Lung (tissue), 12 donors: Measurements from ENCODE around the gene NDUFS8. TPM values are rescaled to one million over a fixed set of nuclear protein-coding genes. Genes with fewer than 3 reads are reported as not detected.

Experiments
- ATAC-seq: fragments of 200-7000 bp; cut with Tn5 transposase; one replicate; pipeline ENCODE4 v1.9.1; 2020; ENCODE audit warnings: moderate number of reproducible peaks; ENCODE audit not compliant: insufficient read depth, low FRiP score
- DNase-seq, 3 donors: peaks; one replicate each; pipeline ENCODE4 v3.0.0-alpha.2; 2013 to 2017
- H3K27ac ChIP-seq, 2 donors: one replicate each; pipeline ENCODE4 v1.5.1; 2013; ENCODE audit warnings: mild to moderate bottlenecking in 2 of 2, moderate library complexity in 2 of 2, control low read depth in 1 of 2, inconsistent platforms in 1 of 2, low read depth in 1 of 2, low read length in 1 of 2
- H3K27me3 ChIP-seq, 3 donors: one replicate each; pipeline ENCODE4 v1.5.1; 2013; ENCODE audit warnings: low read length in 2 of 3; ENCODE audit not compliant: control insufficient read depth in 3 of 3, insufficient read depth in 3 of 3
- H3K36me3 ChIP-seq, 4 donors: one replicate each; pipeline ENCODE4 v1.5.1; 2013; ENCODE audit warnings: low read length in 4 of 4, mild to moderate bottlenecking in 1 of 4, moderate library complexity in 1 of 4; ENCODE audit not compliant: control insufficient read depth in 4 of 4, insufficient read depth in 4 of 4
- H3K4me1 ChIP-seq, 5 donors: one replicate each; pipeline ENCODE4 v1.5.1; 2013; ENCODE audit warnings: low read length in 5 of 5, mild to moderate bottlenecking in 2 of 5, moderate library complexity in 1 of 5; ENCODE audit not compliant: control insufficient read depth in 5 of 5, insufficient read depth in 5 of 5
- H3K4me3 ChIP-seq: one replicate; pipeline ENCODE4 v1.5.1; 2013; ENCODE audit warnings: mild to moderate bottlenecking, control low read depth, moderate library complexity
- H3K9ac ChIP-seq, 2 donors: one replicate each; pipeline ENCODE4 v1.5.1; 2013; ENCODE audit warnings: low read length in 2 of 2, control low read depth in 1 of 2; ENCODE audit not compliant: insufficient read depth in 1 of 2
- H3K9me3 ChIP-seq, 4 donors: one replicate each; pipeline ENCODE4 v1.5.1; 2013; ENCODE audit warnings: low read length in 3 of 4, mild to moderate bottlenecking in 1 of 4, moderate library complexity in 1 of 4; ENCODE audit not compliant: control insufficient read depth in 4 of 4, insufficient read depth in 3 of 4
- WGBS, 2 donors: extraction: QIAGEN DNeasy Blood & Tissue Kit; methylation state at CpG; one replicate each; pipeline ENCODE4 v1.1.7; 2013; 5-methylcytosine and 5-hydroxymethylcytosine counted together
- polyA plus RNA-seq, 2 donors: library from polyadenylated mRNA; stranded (reverse); fragments of 200-250 nt; gene quantifications; one replicate each; pipeline ENCODE4 v1.2.1, GENCODE V29; 2013
- total RNA-seq, 2 donors: library from RNA; depleted of rRNA in 1 of 2; stranded (reverse); fragments of >200 nt in 1 of 2; gene quantifications; one replicate each; pipeline ENCODE4 v1.2.1, GENCODE V29; 2014 to 2021
- TF ChIP-seq, protein P1 (sequence below): IDR thresholded peaks from 2 replicates; pipeline ENCODE4 v1.5.1; 2012; ENCODE audit warnings: mild to moderate bottlenecking; ENCODE audit errors: control extremely low read depth, extremely low read depth
- donor health status: control.
- donor health status: control.
- donor health status: Bipolar disorder and iron deficiency.
- donor health status: healthy.
- donor health status: DM: yes; HTN: yes; CAD: no.

The NDUFS8 gene
- total and polyA plus RNA-seq, 4 donors, result 57.8 to 180 (median 145) TPM

DNA sequence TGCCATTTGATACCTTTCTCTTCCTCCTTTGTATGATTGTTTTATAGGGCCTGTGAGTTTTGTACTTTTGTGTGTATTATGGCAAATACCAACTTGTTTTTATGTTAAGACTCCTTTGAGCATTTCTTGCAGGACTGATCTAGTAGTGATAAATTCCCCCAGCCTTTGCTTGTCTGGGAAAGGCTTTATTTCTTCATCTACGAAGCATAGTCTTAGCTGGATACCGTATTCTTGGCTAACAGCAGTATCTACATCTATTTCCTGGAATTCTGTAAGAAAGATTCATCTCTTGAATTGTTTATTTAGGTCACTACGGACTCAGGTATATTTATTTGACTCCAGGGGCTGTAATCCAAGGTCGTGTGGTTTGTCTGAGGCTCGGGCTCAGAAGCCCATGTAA, 6.0 kb upstream of the NDUFS8 start:
- peaks cover 0 to 7% (median under 1%) of the 10 kb centered on the region in 4 donors for H3K9me3 ChIP-seq
- no peak overlapping the region for H3K4me3 ChIP-seq
- no peaks in the 10 kb centered on the region for H3K27me3 ChIP-seq
- DNase-seq (no peak), ATAC-seq (no peak)
- H3K4me1 ChIP-seq, result peaks cover 0 to 6% (median 0%) of the 10 kb centered on the region in 5 donors
- peaks cover 0 to 21% (median 10%) of the 10 kb centered on the region in 4 donors for H3K36me3 ChIP-seq
- no peak overlapping the region for H3K9ac ChIP-seq
- TF ChIP-seq, protein P1, sequence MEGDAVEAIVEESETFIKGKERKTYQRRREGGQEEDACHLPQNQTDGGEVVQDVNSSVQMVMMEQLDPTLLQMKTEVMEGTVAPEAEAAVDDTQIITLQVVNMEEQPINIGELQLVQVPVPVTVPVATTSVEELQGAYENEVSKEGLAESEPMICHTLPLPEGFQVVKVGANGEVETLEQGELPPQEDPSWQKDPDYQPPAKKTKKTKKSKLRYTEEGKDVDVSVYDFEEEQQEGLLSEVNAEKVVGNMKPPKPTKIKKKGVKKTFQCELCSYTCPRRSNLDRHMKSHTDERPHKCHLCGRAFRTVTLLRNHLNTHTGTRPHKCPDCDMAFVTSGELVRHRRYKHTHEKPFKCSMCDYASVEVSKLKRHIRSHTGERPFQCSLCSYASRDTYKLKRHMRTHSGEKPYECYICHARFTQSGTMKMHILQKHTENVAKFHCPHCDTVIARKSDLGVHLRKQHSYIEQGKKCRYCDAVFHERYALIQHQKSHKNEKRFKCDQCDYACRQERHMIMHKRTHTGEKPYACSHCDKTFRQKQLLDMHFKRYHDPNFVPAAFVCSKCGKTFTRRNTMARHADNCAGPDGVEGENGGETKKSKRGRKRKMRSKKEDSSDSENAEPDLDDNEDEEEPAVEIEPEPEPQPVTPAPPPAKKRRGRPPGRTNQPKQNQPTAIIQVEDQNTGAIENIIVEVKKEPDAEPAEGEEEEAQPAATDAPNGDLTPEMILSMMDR, result no peak
- 86 to 88% methylated on average over 5 of the region's 5 CpGs for WGBS, 2 donors
- H3K27ac ChIP-seq, result no peak overlapping the region

DNA sequence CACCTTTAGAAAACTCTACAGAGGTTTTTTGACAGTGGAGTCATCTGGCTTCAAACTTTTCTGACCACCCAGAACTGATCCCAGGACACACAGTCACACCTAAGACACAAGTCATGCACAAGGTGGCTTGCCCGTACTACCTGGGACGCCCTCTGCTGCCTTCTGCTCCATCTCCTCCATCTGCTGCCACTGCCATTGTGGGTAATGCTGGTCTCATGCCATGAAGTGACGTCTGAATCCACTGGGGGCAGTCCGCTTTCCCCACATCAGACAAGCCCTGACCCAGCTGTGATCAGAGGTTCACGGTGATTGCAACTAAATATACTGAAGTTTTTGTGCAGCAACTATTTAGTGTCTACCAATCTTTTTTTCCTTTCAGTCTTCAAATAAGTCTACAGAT, 5.4 kb upstream of the NDUFS8 start:
- Histone ChIP-seq H3K27me3 (no peaks in the 10 kb centered on the region), H3K9ac (no peak overlapping the region), H3K4me3 (no peak overlapping the region), H3K9me3 (peaks cover 0 to 7% (median under 1%) of the 10 kb centered on the region in 4 donors), H3K27ac (no peak overlapping the region), H3K36me3 (peaks cover 0 to 21% (median 10%) of the 10 kb centered on the region in 4 donors), H3K4me1 (peaks cover 0 to 9% (median 0%) of the 10 kb centered on the region in 5 donors)
- ATAC-seq, result no peak
- WGBS, 2 donors, result 84 to 85% methylated on average over 5 of the region's 5 CpGs
- no peak for DNase-seq
- TF ChIP-seq, protein P1, result no peak

DNA sequence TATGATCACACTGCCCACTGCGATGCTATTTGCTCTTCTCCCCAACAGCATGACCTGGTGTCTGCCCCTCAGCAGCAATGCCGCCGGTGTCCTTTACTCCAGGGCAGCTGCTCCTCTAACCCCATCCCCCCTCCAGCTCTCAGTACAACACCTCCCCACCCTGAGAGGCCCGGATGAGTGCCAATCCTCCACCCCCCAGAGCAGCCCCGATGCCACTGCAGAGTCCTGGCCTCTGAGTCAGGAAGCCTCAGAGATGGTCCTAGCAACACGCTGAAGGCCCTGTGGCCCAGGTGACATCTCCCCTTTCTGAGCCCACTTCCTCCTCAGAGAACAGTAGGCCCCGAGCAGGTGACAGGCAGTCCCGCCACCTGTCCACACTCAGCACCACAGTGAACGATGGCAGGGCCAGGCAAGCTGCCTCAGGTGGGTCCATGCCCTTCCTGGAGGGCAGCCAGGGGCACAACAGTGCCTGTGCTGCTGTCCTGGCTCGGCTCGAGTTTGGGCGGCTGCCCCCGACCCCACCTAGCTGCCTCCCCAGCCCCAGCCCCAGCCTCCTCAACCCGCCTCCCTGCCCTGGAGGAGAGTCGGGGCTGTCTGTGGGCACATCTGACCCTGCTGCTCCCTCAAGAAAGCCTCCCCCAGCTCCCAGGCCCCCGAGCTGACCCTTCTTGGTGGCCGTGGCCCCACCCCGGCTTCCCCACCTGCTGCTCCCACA, 3.9 kb upstream of the NDUFS8 start:
- ATAC-seq (no peak), DNase-seq (no peak)
- peaks cover under 1 to 13% (median 5%) of the 10 kb centered on the region in 5 donors for H3K4me1 ChIP-seq
- H3K4me3 ChIP-seq, result no peak overlapping the region
- H3K9ac ChIP-seq, result no peak overlapping the region
- H3K36me3 ChIP-seq, result peaks cover 0 to 21% (median 12%) of the 10 kb centered on the region in 4 donors
- H3K27ac ChIP-seq, result no peak overlapping the region
- WGBS, 2 donors, result 88 to 95% methylated on average over 18 of the region's 18 CpGs
- H3K9me3 ChIP-seq, result peaks cover 0 to 7% (median under 1%) of the 10 kb centered on the region in 4 donors
- no peaks in the 10 kb centered on the region for H3K27me3 ChIP-seq
- TF ChIP-seq, protein P1, result no peak

DNA sequence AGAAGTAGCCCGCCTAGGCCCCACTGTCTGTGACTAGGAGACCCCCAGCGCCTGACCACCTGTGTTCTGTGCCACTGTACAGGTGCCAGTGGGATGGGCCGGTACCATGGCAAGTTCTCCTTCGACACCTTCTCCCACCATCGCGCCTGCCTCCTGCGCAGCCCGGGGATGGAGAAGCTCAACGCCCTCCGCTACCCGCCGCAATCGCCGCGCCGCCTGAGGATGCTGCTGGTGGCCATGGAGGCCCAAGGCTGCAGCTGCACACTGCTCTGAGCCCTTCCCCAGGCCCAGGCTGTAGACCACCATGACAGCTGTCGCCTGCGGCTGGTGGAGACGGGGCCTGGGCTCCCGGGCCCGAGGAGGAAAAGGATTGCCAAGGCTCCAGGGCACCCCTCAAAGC, 2.8 kb upstream of the NDUFS8 start:
- peaks cover 0 to 7% (median under 1%) of the 10 kb centered on the region in 4 donors for H3K9me3 ChIP-seq
- H3K4me1 ChIP-seq, result peaks cover 7 to 15% (median 8%) of the 10 kb centered on the region in 5 donors
- no peaks in the 10 kb centered on the region for H3K27me3 ChIP-seq
- no peak overlapping the region for H3K4me3 ChIP-seq
- DNase-seq (no peak), ATAC-seq (no peak)
- TF ChIP-seq, protein P1, result no peak
- H3K9ac ChIP-seq, result no peak overlapping the region
- peaks cover 0 to 17% (median 12%) of the 10 kb centered on the region in 4 donors for H3K36me3 ChIP-seq
- H3K27ac ChIP-seq, result no peak overlapping the region
- WGBS, 2 donors, result 95% methylated on average over 20 to 21 of the region's 21 CpGs
